ENCODE data around the gene WDR19. TPM values are rescaled to one million over a fixed set of nuclear protein-coding genes. Genes with fewer than 3 reads are reported as not detected.
"Not testable (repeated sequence)": the region's sequence is repeated elsewhere in the genome, so short reads cannot be mapped to it uniquely, and the experiment has no call there.

WDR19 gene
- total RNA-seq, 1 donor from 2014 or later = 20.8 TPM

- DNase-seq (ENCODE audit: low read depth) = no peak
- peaks cover 5% of the 10 kb centered on the region for H3K36me3 ChIP-seq (ENCODE audit: control insufficient read depth, insufficient read depth, low read length)
- no peak overlapping the region for H3K4me3 ChIP-seq (ENCODE audit: low read depth, low read length)
- no peaks in the 10 kb centered on the region for H3K27me3 ChIP-seq (ENCODE audit: control insufficient read depth, insufficient read depth, low read length)
- no peak for FAIRE-seq
- TF ChIP-seq CTCF (IDR thresholded peaks at IDR 0.05; ENCODE audit: insufficient read depth, low read length, severe bottlenecking) = no peak
These were observed 104.9 kb downstream of the WDR19 start for GRCh38 chr4:39287223-39287622.

- Histone ChIP-seq H3K4me3 (ENCODE audit: low read depth, low read length) (no peak overlapping the region), H3K27me3 (ENCODE audit: control insufficient read depth, insufficient read depth, low read length) (no peaks in the 10 kb centered on the region), H3K36me3 (ENCODE audit: control insufficient read depth, insufficient read depth, low read length) (peaks cover 11% of the 10 kb centered on the region)
- FAIRE-seq (no peak), DNase-seq (ENCODE audit: low read depth) (no peak)
- no peak for TF ChIP-seq CTCF (IDR thresholded peaks at IDR 0.05; ENCODE audit: insufficient read depth, low read length, severe bottlenecking)
These were observed 109.4 kb downstream of the WDR19 start for GRCh38 chr4:39291686-39292085.

GRCh38 chr4:39292433-39292832 lies 110.1 kb downstream of the WDR19 start:
- DNase-seq (ENCODE audit: low read depth); FAIRE-seq; H3K4me3 ChIP-seq (ENCODE audit: low read depth, low read length); H3K27me3 ChIP-seq (ENCODE audit: control insufficient read depth, insufficient read depth, low read length); H3K36me3 ChIP-seq (ENCODE audit: control insufficient read depth, insufficient read depth, low read length): not testable (repeated sequence)

GRCh38 chr4:39295784-39296183 lies 113.5 kb downstream of the WDR19 start:
- H3K27me3 ChIP-seq (ENCODE audit: control insufficient read depth, insufficient read depth, low read length) = no peaks in the 10 kb centered on the region
- no peak overlapping the region for H3K4me3 ChIP-seq (ENCODE audit: low read depth, low read length)
- TF ChIP-seq CTCF (IDR thresholded peaks at IDR 0.05; ENCODE audit: insufficient read depth, low read length, severe bottlenecking) = no peak
- no peak for FAIRE-seq
- no peak for DNase-seq (ENCODE audit: low read depth)
- H3K36me3 ChIP-seq (ENCODE audit: control insufficient read depth, insufficient read depth, low read length) = peaks cover 11% of the 10 kb centered on the region

- no peak overlapping the region for H3K4me3 ChIP-seq (ENCODE audit: low read depth, low read length)
- DNase-seq (ENCODE audit: low read depth) (no peak), FAIRE-seq (no peak)
These were observed 120.6 kb downstream of the WDR19 start for GRCh38 chr4:39302901-39303300.

GRCh38 chr4:39303871-39304270 lies 121.5 kb downstream of the WDR19 start:
- no peaks in the 10 kb centered on the region for H3K27me3 ChIP-seq (ENCODE audit: control insufficient read depth, insufficient read depth, low read length)
- FAIRE-seq (no peak), DNase-seq (ENCODE audit: low read depth) (no peak)
- no peak for TF ChIP-seq CTCF (IDR thresholded peaks at IDR 0.05; ENCODE audit: insufficient read depth, low read length, severe bottlenecking)
- H3K4me3 ChIP-seq (ENCODE audit: low read depth, low read length) = no peak overlapping the region
- H3K36me3 ChIP-seq (ENCODE audit: control insufficient read depth, insufficient read depth, low read length) = peaks cover 10% of the 10 kb centered on the region

More at GRCh38 chr4:39302901-39303300, 120.6 kb downstream of the WDR19 start:
- Histone ChIP-seq H3K36me3 (ENCODE audit: control insufficient read depth, insufficient read depth, low read length) (peaks cover 10% of the 10 kb centered on the region), H3K27me3 (ENCODE audit: control insufficient read depth, insufficient read depth, low read length) (no peaks in the 10 kb centered on the region)
- no peak for TF ChIP-seq CTCF (IDR thresholded peaks at IDR 0.05; ENCODE audit: insufficient read depth, low read length, severe bottlenecking)
